Measurements from ENCODE around the gene PRR14. TPM values are rescaled to one million over a fixed set of nuclear protein-coding genes. Genes with fewer than 3 reads are reported as not detected.

The PRR14 gene
- total RNA-seq, 1 donor, result 42.3 TPM

Small RNAs within 50 kb of the gene (small RNA-seq; reads per million reads assigned to genes)
- gene AC093249.1 (not detected), gene RNU6-1043P (not detected), gene RNU6-416P (not detected)

Other genes with a start within 250 kb of the PRR14 start
- gene ZNF771, start 243.4 kb upstream of the PRR14 start, total RNA-seq, result 9.2 TPM
- 40.4 TPM for gene DCTPP1, start 220.9 kb upstream of the PRR14 start, total RNA-seq
- 18.9 TPM for gene SEPHS2, start 205.1 kb upstream of the PRR14 start, total RNA-seq
- gene ITGAL, start 178.2 kb upstream of the PRR14 start, total RNA-seq, result 29.4 TPM
- 49.3 TPM for gene ZNF768, start 124.4 kb upstream of the PRR14 start, total RNA-seq
- 20.7 TPM for gene ZNF747, start 116.1 kb upstream of the PRR14 start, total RNA-seq
- gene ZNF764, start 92.6 kb upstream of the PRR14 start, total RNA-seq, result 16.7 TPM
- gene ZNF688, start 79.2 kb upstream of the PRR14 start, total RNA-seq, result 12.1 TPM
- 15.3 TPM for gene ZNF785, start 65.3 kb upstream of the PRR14 start, total RNA-seq
- gene ZNF689, start 40.6 kb upstream of the PRR14 start, total RNA-seq, result 16.4 TPM
- 65.2 TPM for gene FBRS, start 7.5 kb downstream of the PRR14 start, total RNA-seq
- gene SRCAP, start 48.2 kb downstream of the PRR14 start, total RNA-seq, result 30.4 TPM
- 40.9 TPM for gene PHKG2, start 97.5 kb downstream of the PRR14 start, total RNA-seq
- gene CFAP119, start 111.1 kb downstream of the PRR14 start, total RNA-seq, result 9.2 TPM
- 98.0 TPM for gene RNF40, start 111.4 kb downstream of the PRR14 start, total RNA-seq
- 18.0 TPM for gene ZNF629, start 136.2 kb downstream of the PRR14 start, total RNA-seq
- gene BCL7C, start 243.1 kb downstream of the PRR14 start, total RNA-seq, result 15.1 TPM
- 1.6 TPM for gene CTF1, start 245.7 kb downstream of the PRR14 start, total RNA-seq